Mesenchymal stem cell (in vitro differentiated cells and primary cell): ENCODE data around the gene SLC2A1.

Experiments
- DNase-seq: peaks from one replicate; pipeline ENCODE4 v3.0.0-alpha.2; 2013
- H2AFZ ChIP-seq: one replicate; pipeline ENCODE4 v1.6.1; 2013; ENCODE audit warnings: low read depth, mild to moderate bottlenecking, control low read depth, inconsistent platforms, low read length, moderate library complexity
- H2AK5ac ChIP-seq: 2 replicates; pipeline ENCODE4 v1.6.1; 2013; ENCODE audit warnings: low read length, moderate library complexity, mild to moderate bottlenecking, inconsistent platforms; ENCODE audit not compliant: severe bottlenecking
- H2BK120ac ChIP-seq: one replicate; pipeline ENCODE4 v1.6.1; 2013; ENCODE audit warnings: low read depth, mild to moderate bottlenecking, inconsistent platforms, low read length, moderate library complexity
- H2BK12ac ChIP-seq, 2 experiments: one replicate each; pipeline ENCODE4 v1.6.1; 2013; ENCODE audit warnings: inconsistent platforms in 2 of 2, low read length in 2 of 2, mild to moderate bottlenecking in 2 of 2, moderate library complexity in 2 of 2, control low read depth in 1 of 2
- H2BK15ac ChIP-seq: one replicate; pipeline ENCODE4 v1.6.1; 2013; ENCODE audit warnings: mild to moderate bottlenecking, low read depth, inconsistent platforms; ENCODE audit not compliant: poor library complexity, severe bottlenecking
- H2BK5ac ChIP-seq: 2 replicates; pipeline ENCODE4 v1.6.1; 2013; ENCODE audit warnings: low read depth, mild to moderate bottlenecking, low read length, control low read depth, inconsistent platforms; ENCODE audit not compliant: poor library complexity, severe bottlenecking
- H3K14ac ChIP-seq, 2 experiments: one replicate each; pipeline ENCODE4 v1.6.1; 2013; ENCODE audit warnings: inconsistent platforms in 2 of 2, low read length in 2 of 2, control low read depth in 1 of 2, mild to moderate bottlenecking in 1 of 2, moderate library complexity in 1 of 2
- H3K18ac ChIP-seq, 2 experiments: one replicate each; pipeline ENCODE4 v1.6.1; 2013; ENCODE audit warnings: inconsistent platforms in 2 of 2, low read length in 2 of 2, control low read depth in 1 of 2, low read depth in 1 of 2, mild to moderate bottlenecking in 1 of 2
- H3K23ac ChIP-seq, 2 experiments: one replicate each; pipeline ENCODE4 v1.6.1; 2013; ENCODE audit warnings: inconsistent platforms in 2 of 2, low read length in 2 of 2, mild to moderate bottlenecking in 2 of 2, moderate library complexity in 2 of 2, control low read depth in 1 of 2
- H3K27ac ChIP-seq: 2 replicates; pipeline ENCODE4 v1.5.1; 2013; ENCODE audit warnings: mild to moderate bottlenecking, moderate library complexity, low read length, control low read depth, inconsistent platforms; ENCODE audit not compliant: poor library complexity, severe bottlenecking
- H3K27me3 ChIP-seq, 2 experiments: 2 replicates each; pipeline versions ENCODE4 v1.6.1 to v1.7.0; 2013; ENCODE audit warnings: low read length in 2 of 2, mild to moderate bottlenecking in 2 of 2, moderate library complexity in 2 of 2, control low read depth in 1 of 2, inconsistent platforms in 1 of 2; ENCODE audit not compliant: control insufficient read depth in 1 of 2, insufficient read depth in 1 of 2
- H3K36me3 ChIP-seq, 2 experiments: 2 replicates each; pipeline versions ENCODE4 v1.6.1 to v1.7.0; 2013; ENCODE audit warnings: low read length in 2 of 2, control low read depth in 1 of 2, inconsistent platforms in 1 of 2, low read depth in 1 of 2, mild to moderate bottlenecking in 1 of 2; ENCODE audit not compliant: insufficient read depth in 2 of 2, control insufficient read depth in 1 of 2
- H3K4ac ChIP-seq, 2 experiments: one replicate each; pipeline ENCODE4 v1.6.1; 2013; ENCODE audit warnings: inconsistent platforms in 2 of 2, low read length in 2 of 2, mild to moderate bottlenecking in 2 of 2, moderate library complexity in 2 of 2, control low read depth in 1 of 2, low read depth in 1 of 2
- H3K4me1 ChIP-seq: 2 replicates; pipeline ENCODE4 v1.6.1; 2013; ENCODE audit warnings: low read depth, low read length, control low read depth; ENCODE audit not compliant: control insufficient read depth, insufficient read depth
- H3K4me2 ChIP-seq: 2 replicates; pipeline ENCODE4 v1.6.1; 2013; ENCODE audit warnings: low read length, mild to moderate bottlenecking, inconsistent platforms; ENCODE audit not compliant: poor library complexity, severe bottlenecking
- H3K4me3 ChIP-seq, 2 experiments: 2 replicates each; pipeline versions ENCODE4 v1.5.1 to v1.7.0; 2013; ENCODE audit warnings: low read length in 2 of 2, mild to moderate bottlenecking in 2 of 2, control low read depth in 1 of 2, low read depth in 1 of 2; ENCODE audit not compliant: insufficient read depth in 1 of 2
- H3K79me1 ChIP-seq: replicated peaks from 2 replicates; pipeline ENCODE4 v1.6.1; 2013; ENCODE audit warnings: mild to moderate bottlenecking, control low read depth, low read length, inconsistent platforms; ENCODE audit not compliant: poor library complexity, severe bottlenecking
- H3K9ac ChIP-seq: 2 replicates; pipeline ENCODE4 v1.7.0; 2013; ENCODE audit warnings: mild to moderate bottlenecking, low read length, moderate library complexity
- H3K9me3 ChIP-seq: 2 replicates; pipeline ENCODE4 v1.7.0; 2013; ENCODE audit warnings: mild to moderate bottlenecking, low read length; ENCODE audit not compliant: control insufficient read depth
- H4K8ac ChIP-seq: one replicate; pipeline ENCODE4 v1.6.1; 2013; ENCODE audit warnings: inconsistent platforms, mild to moderate bottlenecking, low read length, moderate library complexity
- H4K91ac ChIP-seq: one replicate; pipeline ENCODE4 v1.6.1; 2013; ENCODE audit warnings: mild to moderate bottlenecking, low read length, inconsistent platforms
- WGBS: methylation state at CpG from one replicate; pipeline ENCODE4 v1.1.7; 2013; ENCODE audit warnings: mixed read lengths; 5-methylcytosine and 5-hydroxymethylcytosine counted together

The SLC2A1 gene

GRCh38 chr1:42993502-42994136, 35.0 kb upstream of the SLC2A1 start:
- Histone ChIP-seq H3K4me3 (no peak overlapping the region), H3K27me3 (no peaks in the 10 kb centered on the region), H3K4me1 (no peaks in the 10 kb centered on the region), H3K18ac (no peak overlapping the region), H3K14ac (no peak overlapping the region), H2BK12ac (peak overlapping the region in 1 of 2 experiments; percentile 7), H2BK5ac (no peak overlapping the region), H3K4ac (no peak overlapping the region), H3K36me3 (peaks cover 0 to 5% of the 10 kb centered on the region in 2 experiments), H3K4me2 (no peak overlapping the region), H3K9me3 (no peaks in the 10 kb centered on the region), H2AK5ac (no peak overlapping the region), H2BK15ac (peak overlapping the region; percentile 69), H4K91ac (no peak overlapping the region), H3K23ac (no peak overlapping the region), H3K79me1 (no peaks in the 10 kb centered on the region), H2AFZ (no peak overlapping the region), H2BK120ac (no peak overlapping the region), H3K9ac (no peak overlapping the region), H3K27ac (no peak overlapping the region), H4K8ac (no peak overlapping the region)
- DNase-seq, result no peak
- WGBS, result 89% methylated on average over 7 of the region's 8 CpGs

DNA sequence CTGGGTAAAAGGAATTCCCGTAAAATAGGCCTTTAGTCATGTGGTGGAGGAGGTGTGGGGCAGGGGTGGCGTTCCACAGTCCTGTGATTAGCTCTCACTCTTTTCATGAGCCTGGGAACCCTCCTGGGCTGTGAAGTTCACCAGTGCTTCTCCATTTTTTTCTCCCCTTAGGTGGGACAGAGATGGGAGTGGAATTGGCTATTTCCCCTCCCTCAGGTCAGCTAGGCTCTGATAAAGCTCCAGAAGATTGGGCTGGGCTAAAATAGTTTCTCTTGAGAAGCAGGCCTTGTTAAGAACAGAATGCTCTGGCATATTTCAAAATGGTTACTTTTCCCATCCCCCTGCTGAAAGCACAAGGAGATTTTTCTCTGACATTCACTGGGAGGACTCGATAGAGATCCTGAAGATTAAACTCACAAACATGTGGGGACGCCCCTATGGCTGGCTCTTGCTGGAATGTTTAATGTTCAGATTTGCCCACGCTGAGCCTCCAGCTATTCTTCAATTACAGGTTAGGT, 33.4 kb upstream of the SLC2A1 start:
- Histone ChIP-seq H3K9ac (no peak overlapping the region), H3K18ac (no peak overlapping the region), H2BK12ac (no peak overlapping the region), H3K23ac (no peak overlapping the region), H2BK15ac (no peak overlapping the region), H3K14ac (no peak overlapping the region), H3K79me1 (no peaks in the 10 kb centered on the region), H2BK5ac (no peak overlapping the region), H3K27ac (no peak overlapping the region), H2AK5ac (no peak overlapping the region), H3K36me3 (peaks cover 0 to 5% of the 10 kb centered on the region in 2 experiments), H2BK120ac (no peak overlapping the region), H3K27me3 (no peaks in the 10 kb centered on the region), H3K4me1 (no peaks in the 10 kb centered on the region), H3K4me3 (no peak overlapping the region), H3K4ac (no peak overlapping the region), H2AFZ (no peak overlapping the region), H3K4me2 (no peak overlapping the region), H4K8ac (no peak overlapping the region), H3K9me3 (no peaks in the 10 kb centered on the region), H4K91ac (no peak overlapping the region)
- 58% methylated on average over 5 of the region's 5 CpGs for WGBS
- no peak for DNase-seq

DNA sequence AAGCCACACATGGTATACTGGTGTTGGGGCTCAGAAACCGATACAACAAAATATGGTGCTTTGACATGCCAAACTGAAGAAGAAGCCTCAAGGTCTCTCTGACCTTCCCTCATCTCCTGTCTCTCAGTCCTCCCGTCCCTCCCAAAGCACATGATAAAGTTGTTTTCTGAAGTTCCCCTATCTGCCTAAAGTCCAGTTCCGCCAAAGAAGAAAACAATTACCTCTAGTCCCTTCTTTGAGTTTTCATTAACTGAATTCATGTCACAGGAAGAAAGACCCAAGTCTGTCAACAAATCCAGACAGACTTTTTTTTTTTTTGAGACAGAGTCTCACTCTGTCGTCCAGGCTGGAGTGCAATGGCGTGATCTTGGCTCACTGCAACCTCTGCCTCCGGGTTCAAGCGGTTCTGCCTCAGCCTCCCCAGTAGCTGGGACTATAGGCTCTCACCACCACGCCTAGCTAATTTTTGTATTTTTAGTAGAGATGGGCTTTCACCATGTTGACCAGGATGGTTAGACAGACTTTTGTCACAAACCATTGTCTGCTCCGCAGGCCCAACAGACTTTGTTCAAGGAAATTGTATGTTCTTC, 32.2 kb upstream of the SLC2A1 start:
- Histone ChIP-seq H4K8ac (no peak overlapping the region), H2AFZ (no peak overlapping the region), H4K91ac (no peak overlapping the region), H2BK5ac (no peak overlapping the region), H2AK5ac (no peak overlapping the region), H2BK12ac (no peak overlapping the region), H3K27me3 (no peaks in the 10 kb centered on the region), H3K4me3 (no peak overlapping the region), H3K9me3 (no peaks in the 10 kb centered on the region), H3K4me1 (no peaks in the 10 kb centered on the region), H3K9ac (no peak overlapping the region), H2BK15ac (no peak overlapping the region), H2BK120ac (no peak overlapping the region), H3K18ac (no peak overlapping the region), H3K4me2 (no peak overlapping the region), H3K27ac (no peak overlapping the region), H3K4ac (no peak overlapping the region), H3K79me1 (no peaks in the 10 kb centered on the region), H3K36me3 (peaks cover 0 to 5% of the 10 kb centered on the region in 2 experiments), H3K14ac (no peak overlapping the region), H3K23ac (no peak overlapping the region)
- 84% methylated on average over 9 of the region's 9 CpGs for WGBS
- no peak for DNase-seq

GRCh38 chr1:42983693-42984092, 25.0 kb upstream of the SLC2A1 start:
- H2BK15ac ChIP-seq, result no peak overlapping the region

More at GRCh38 chr1:42983693-42984092, 25.0 kb upstream of the SLC2A1 start:
- no peaks in the 10 kb centered on the region for H3K79me1 ChIP-seq
- no peak overlapping the region for H4K91ac ChIP-seq
- H3K23ac ChIP-seq, result no peak overlapping the region
- no peak overlapping the region for H3K4me3 ChIP-seq
- H3K4me2 ChIP-seq, result no peak overlapping the region
- H2BK120ac ChIP-seq, result no peak overlapping the region
- no peak overlapping the region for H2BK12ac ChIP-seq
- no peak overlapping the region for H2BK5ac ChIP-seq
- H4K8ac ChIP-seq, result no peak overlapping the region
- H3K9ac ChIP-seq, result no peak overlapping the region
- peaks cover 0 to 5% of the 10 kb centered on the region in 2 experiments for H3K27me3 ChIP-seq
- no peak for DNase-seq
- H3K36me3 ChIP-seq, result peaks cover 0 to 18% of the 10 kb centered on the region in 2 experiments
- no peaks in the 10 kb centered on the region for H3K9me3 ChIP-seq
- no peak overlapping the region for H3K27ac ChIP-seq
- WGBS, result 87% methylated on average over 1 of the region's 1 CpG
- no peak overlapping the region for H2AFZ ChIP-seq
- peaks cover 11% of the 10 kb centered on the region for H3K4me1 ChIP-seq
- no peak overlapping the region for H2AK5ac ChIP-seq
- H3K18ac ChIP-seq, result no peak overlapping the region
- H3K4ac ChIP-seq, result no peak overlapping the region
- no peak overlapping the region for H3K14ac ChIP-seq
